ENCODE measurements around the gene LRRC8E. TPM values are rescaled to one million over a fixed set of nuclear protein-coding genes. Genes with fewer than 3 reads are reported as not detected.

The LRRC8E gene
- total RNA-seq, 2 donors from 2014 or later: 2.6 to 3.4 TPM

DNA sequence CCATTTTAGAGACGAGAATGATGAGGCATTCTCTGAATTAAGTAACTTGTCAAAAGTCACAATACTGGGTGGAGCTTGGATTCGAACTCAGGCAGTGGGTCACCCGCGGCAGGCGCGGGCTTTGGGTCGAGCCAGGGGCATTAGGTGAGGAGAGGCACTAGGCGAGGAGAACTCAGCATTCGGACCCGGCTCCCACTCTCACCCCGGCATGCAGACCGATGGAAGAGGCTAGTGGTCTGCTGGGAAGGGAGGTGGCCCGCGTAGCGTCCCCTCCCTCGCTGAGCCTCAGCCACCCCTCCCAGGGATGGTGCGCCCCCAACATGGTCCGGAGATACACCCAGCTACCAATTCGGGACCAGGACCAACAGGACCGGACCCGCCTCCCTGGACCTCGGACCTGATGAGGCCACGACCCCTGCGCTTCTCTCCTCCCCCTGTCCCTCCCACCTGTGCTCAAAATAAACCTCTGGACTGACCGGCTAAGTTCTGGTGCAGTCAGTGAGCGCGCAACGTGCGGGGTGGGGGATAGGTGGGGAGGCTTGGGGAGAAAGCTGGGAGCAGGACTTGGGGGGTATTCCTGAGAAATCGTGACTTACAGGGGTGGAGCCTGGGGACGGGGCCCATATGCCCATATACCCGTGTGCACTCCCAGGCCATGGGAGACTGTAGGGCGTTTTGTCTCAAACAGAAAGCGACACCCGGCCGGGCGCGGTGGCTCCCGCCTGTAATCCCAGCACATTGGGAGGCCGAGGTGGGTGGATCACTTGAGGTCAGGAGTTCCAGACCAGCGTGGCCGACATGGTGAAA is 30.5 kb downstream of the LRRC8E start:
- H3K27me3 ChIP-seq: peaks cover 0 to 18% of the 10 kb centered on the region in 2 donors
- no peaks in the 10 kb centered on the region for H3K36me3 ChIP-seq (replicated peaks in 1 of 2; ENCODE audit: insufficient read depth in 1 of 2, low read depth in 2 of 2)
- no peaks in the 10 kb centered on the region for H3K9me3 ChIP-seq
- WGBS, 2 donors: 48 to 60% methylated on average over 30 to 42 of the region's 42 CpGs
- no peak overlapping the region for H3K27ac ChIP-seq
- no peak overlapping the region for H3K4me3 ChIP-seq
- peaks cover 57% of the 10 kb centered on the region for H3K4me1 ChIP-seq
- DNase-seq: no peak
- TF ChIP-seq, protein P1, sequence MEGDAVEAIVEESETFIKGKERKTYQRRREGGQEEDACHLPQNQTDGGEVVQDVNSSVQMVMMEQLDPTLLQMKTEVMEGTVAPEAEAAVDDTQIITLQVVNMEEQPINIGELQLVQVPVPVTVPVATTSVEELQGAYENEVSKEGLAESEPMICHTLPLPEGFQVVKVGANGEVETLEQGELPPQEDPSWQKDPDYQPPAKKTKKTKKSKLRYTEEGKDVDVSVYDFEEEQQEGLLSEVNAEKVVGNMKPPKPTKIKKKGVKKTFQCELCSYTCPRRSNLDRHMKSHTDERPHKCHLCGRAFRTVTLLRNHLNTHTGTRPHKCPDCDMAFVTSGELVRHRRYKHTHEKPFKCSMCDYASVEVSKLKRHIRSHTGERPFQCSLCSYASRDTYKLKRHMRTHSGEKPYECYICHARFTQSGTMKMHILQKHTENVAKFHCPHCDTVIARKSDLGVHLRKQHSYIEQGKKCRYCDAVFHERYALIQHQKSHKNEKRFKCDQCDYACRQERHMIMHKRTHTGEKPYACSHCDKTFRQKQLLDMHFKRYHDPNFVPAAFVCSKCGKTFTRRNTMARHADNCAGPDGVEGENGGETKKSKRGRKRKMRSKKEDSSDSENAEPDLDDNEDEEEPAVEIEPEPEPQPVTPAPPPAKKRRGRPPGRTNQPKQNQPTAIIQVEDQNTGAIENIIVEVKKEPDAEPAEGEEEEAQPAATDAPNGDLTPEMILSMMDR (IDR thresholded peaks at IDR 0.05): no peak
- no peak for TF ChIP-seq POLR2A (IDR thresholded peaks at IDR 0.05)
- no peak for ATAC-seq
- intact Hi-C loops (cut with DNase I): no loop called here

DNA sequence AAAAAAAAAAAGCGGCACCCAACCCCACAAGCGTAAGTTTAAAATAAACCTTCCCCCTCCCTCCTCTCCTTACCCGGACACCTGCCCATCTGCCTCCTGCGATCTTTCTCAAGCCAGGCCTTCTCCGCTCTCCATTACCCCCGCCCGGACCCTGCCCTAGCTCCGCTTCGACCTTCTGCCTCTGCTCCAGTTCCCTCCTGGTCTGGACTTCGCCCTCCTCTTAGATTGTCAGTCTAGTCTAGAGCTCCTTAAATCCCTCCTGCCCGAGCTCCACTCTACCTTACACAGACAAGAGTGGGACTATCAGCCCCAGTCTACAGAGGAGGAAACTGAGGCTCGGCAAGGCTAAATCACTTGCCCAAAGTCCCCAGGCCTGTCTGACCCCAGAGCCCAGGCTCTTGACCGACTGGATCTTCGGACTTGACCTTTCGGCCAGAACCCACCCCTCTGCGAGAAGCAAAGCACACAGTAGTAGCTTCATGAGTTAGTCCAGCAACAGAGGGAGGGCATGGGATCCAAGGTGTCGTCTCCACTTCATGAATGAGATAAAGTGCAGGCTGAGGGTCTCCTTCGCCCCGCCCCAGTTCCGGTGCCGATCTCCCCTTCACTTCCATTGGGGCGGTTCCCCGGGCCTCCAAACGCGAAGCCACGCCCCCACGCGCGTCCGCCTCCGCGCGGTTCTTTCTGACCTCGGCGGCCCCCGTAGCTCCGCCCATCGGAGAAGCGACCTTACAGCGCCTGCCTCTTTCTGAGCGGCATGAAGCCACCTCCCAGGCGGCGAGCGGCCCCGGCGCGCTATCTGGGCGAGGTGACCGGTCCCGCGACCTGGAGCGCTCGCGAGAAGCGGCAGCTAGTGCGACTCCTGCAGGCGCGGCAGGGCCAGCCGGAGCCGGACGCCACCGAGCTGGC is 31.6 kb downstream of the LRRC8E start, which contains the start of gene SNAPC2:
Gene SNAPC2, plus strand, starts transcription at position 729 of the 909 bp plus-strand sequence. Its CDS starts 29 bp downstream, at position 758.
- 4 to 11% methylated on average over 16 to 56 of the region's 62 CpGs for WGBS, 2 donors
- Histone ChIP-seq H3K4me1 (peaks cover 56% of the 10 kb centered on the region), H3K36me3 (replicated peaks in 1 of 2; ENCODE audit: insufficient read depth in 1 of 2, low read depth in 2 of 2) (no peaks in the 10 kb centered on the region), H3K27me3 (peaks cover 0 to 14% of the 10 kb centered on the region in 2 donors), H3K4me3 (peak within 1 kb of the TSS; percentile 53 to 67), H3K9me3 (no peaks in the 10 kb centered on the region), H3K27ac (peak within 1 kb of the TSS; percentile 89 to 97 (median 92))
- TF ChIP-seq POLR2A (IDR thresholded peaks at IDR 0.05): peak in 2 of 3 donors; percentile 39 to 46
- TF ChIP-seq, protein P1 (IDR thresholded peaks at IDR 0.05): peak in 1 of 7 experiments; percentile 20
- ATAC-seq (peak; percentile 82), DNase-seq (peak; percentile 98)
- intact Hi-C loops (cut with DNase I): no loop called here

DNA sequence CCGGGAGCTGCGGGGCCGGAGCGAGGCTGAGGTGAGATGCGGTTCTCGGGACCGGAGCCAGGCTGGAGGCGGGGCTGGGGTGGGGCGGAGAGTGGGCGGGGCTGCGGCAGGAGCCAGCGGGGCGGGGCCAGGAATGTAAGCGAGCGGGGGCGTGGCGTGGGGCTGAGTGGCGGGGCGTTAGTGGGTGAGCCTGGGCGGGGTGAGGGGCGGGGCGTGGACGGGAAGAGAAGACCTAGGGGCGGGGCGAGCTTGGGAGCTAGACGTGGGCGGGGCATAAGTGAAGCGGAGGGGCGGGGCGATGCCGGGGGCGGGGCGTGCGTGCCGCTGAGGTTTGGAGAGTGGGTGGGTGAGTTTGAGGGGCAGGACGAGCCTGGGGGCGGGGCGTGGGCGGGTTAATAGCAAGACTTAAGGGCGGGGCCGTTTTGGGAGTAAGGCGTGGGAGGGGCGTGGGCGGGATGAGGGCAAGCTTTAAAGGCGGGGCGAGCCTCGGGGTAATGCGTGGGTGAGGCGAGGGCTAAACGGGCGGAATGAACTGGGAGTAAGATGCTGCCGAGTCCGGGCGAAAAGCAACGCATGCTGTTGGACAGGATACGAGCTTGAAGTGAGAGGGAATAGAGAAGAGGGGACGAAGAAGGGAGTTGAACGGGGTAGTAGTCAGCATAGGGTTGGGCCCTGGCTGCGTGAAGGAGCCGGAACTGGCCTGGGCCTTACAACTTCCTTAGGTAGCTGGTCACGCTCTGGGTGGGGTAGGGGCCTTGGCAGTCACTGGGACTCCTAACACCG is 32.4 kb downstream of the LRRC8E start:
- peaks cover 62% of the 10 kb centered on the region for H3K4me1 ChIP-seq
- ATAC-seq (peak; percentile 82), DNase-seq (peak; percentile 99 to 100 (median 100))
- H3K27me3 ChIP-seq: peaks cover 0 to 14% of the 10 kb centered on the region in 2 donors
- TF ChIP-seq, protein P1 (IDR thresholded peaks at IDR 0.05): no peak
- TF ChIP-seq POLR2A (IDR thresholded peaks at IDR 0.05): peak in 2 of 3 donors; percentile 5 to 23
- intact Hi-C loops (cut with DNase I): no loop called here
- peak overlapping the region; percentile 89 to 97 (median 92) for H3K27ac ChIP-seq
- peak overlapping the region; percentile 53 to 67 for H3K4me3 ChIP-seq
- 1 to 2% methylated on average over 32 to 52 of the region's 62 CpGs for WGBS, 2 donors
- H3K9me3 ChIP-seq: no peaks in the 10 kb centered on the region
- H3K36me3 ChIP-seq (replicated peaks in 1 of 2; ENCODE audit: insufficient read depth in 1 of 2, low read depth in 2 of 2): no peaks in the 10 kb centered on the region

DNA sequence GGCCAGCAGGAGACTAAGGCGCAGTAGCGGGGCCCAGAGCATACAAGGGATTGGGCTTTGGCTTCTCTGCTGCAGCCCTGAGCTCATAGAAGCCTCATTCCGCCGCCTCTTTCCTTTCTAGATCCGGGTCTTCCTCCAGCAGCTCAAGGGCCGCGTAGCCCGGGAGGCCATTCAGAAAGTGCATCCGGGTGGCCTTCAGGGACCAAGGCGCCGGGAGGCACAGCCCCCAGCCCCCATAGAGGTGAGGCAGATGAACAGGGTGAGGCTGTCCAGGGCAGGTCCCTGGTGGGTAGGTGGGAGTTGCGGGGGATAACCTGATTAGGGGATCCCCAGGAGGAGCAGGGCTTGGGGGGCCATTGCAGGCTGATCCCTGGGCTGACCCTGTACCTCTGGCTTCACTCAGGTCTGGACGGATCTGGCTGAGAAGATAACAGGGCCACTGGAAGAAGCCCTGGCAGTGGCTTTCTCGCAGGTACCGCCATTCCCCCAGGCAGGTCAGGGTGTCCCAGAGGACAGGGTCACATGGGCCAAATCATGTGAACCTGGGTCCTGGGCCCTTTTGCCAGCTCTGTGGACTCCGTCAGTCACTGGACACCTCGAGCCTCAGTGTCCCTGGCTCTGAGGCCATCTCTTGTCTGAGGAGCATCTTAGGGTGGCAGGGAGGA is 33.1 kb downstream of the LRRC8E start:
- Histone ChIP-seq H3K9me3 (no peaks in the 10 kb centered on the region), H3K4me1 (peaks cover 59% of the 10 kb centered on the region), H3K27me3 (peaks cover 0 to 6% of the 10 kb centered on the region in 2 donors), H3K36me3 (replicated peaks in 1 of 2; ENCODE audit: insufficient read depth in 1 of 2, low read depth in 2 of 2) (no peaks in the 10 kb centered on the region), H3K4me3 (no peak overlapping the region), H3K27ac (peak overlapping the region; percentile 69 to 97 (median 92))
- intact Hi-C loops (cut with DNase I): no loop called here
- TF ChIP-seq, protein P1 (IDR thresholded peaks at IDR 0.05): no peak
- no peak for TF ChIP-seq POLR2A (IDR thresholded peaks at IDR 0.05)
- WGBS, 2 donors: 69 to 77% methylated on average over 6 to 17 of the region's 17 CpGs
- DNase-seq: no peak
- no peak for ATAC-seq

All from body of pancreas (tissue), 4 donors.